Activated CD4-positive, alpha-beta T cell treated with anti-CD3 and anti-CD28 coated beads for 36 hours (primary cell): ENCODE results near the gene SNX9. TPM values are rescaled to one million over a fixed set of nuclear protein-coding genes. Genes with fewer than 3 reads are reported as not detected.

Source experiments
- ATAC-seq: fragments of 200-7000 bp; cut with Tn5 transposase; one replicate; pipeline ENCODE4 v1.10.0; 2021; ENCODE audit warnings: mild to moderate bottlenecking, moderate library complexity
- CTCF ChIA-PET: fragments of 350-600 bp; sonication (Branson Sonifier 250); formaldehyde crosslinking; loops from one replicate; lab custom pipeline; 2021; ENCODE audit warnings: antibody characterized with exemption; lab: Charles Lee
- POLR2A ChIA-PET: fragments of 350-600 bp; sonication (Branson Sonifier 250); formaldehyde crosslinking; loops from one replicate; lab custom pipeline; 2021; ENCODE audit warnings: antibody characterized with exemption, inconsistent platforms; lab: Charles Lee
- DNase-seq: peaks from one replicate; pipeline ENCODE4 v3.0.0-alpha.2; 2020
- H3K27ac Mint-ChIP-seq: one replicate; pipeline ENCODE4 v1.8.0; 2021; ENCODE audit warnings: mixed read lengths
- H3K27me3 Mint-ChIP-seq: one replicate; pipeline ENCODE4 v1.8.0; 2021; ENCODE audit warnings: mixed read lengths
- H3K36me3 Mint-ChIP-seq: one replicate; pipeline ENCODE4 v1.8.0; 2021; ENCODE audit warnings: low read depth, mixed read lengths
- H3K4me1 Mint-ChIP-seq: one replicate; pipeline ENCODE4 v1.8.0; 2021; ENCODE audit warnings: mixed read lengths
- H3K4me3 Mint-ChIP-seq: one replicate; pipeline ENCODE4 v1.8.0; 2021; ENCODE audit warnings: mild to moderate bottlenecking, moderate library complexity, mixed read lengths
- H3K9me3 Mint-ChIP-seq: one replicate; pipeline ENCODE4 v1.8.0; 2021; ENCODE audit warnings: low read depth, mixed read lengths
- intact Hi-C, 2 experiments: fragments of 100-400 bp; cut with DNase I in 1 of 2; cut with micrococcal nuclease in 1 of 2; formaldehyde crosslinking; loops; one replicate each; pipeline versions ENCODE4 v1.14.2 to v1.15.1; 2022 to 2024; cut with DNase I, micrococcal nuclease
- total RNA-seq, 2 experiments: library from RNA; stranded (reverse); gene quantifications; one replicate each; pipeline ENCODE4 v1.2.3, GENCODE V29; 2021

The SNX9 gene
- total RNA-seq, 2 experiments from 2014 or later: 39.4 to 43.3 TPM

GRCh38 chr6:157951828-157952227 is 128.8 kb downstream of the SNX9 start:
- no peak overlapping the region for H3K27ac Mint-ChIP-seq

GRCh38 chr6:157952861-157953351 is 129.9 kb downstream of the SNX9 start:
- no peaks in the 10 kb centered on the region for H3K36me3 Mint-ChIP-seq
- ChIA-PET POLR2A (no interaction called here), CTCF (no interaction called here)
- H3K27me3 Mint-ChIP-seq: peaks cover 2% of the 10 kb centered on the region
- no peak overlapping the region for H3K4me3 Mint-ChIP-seq
- no peaks in the 10 kb centered on the region for H3K4me1 Mint-ChIP-seq
- DNase-seq (no peak), ATAC-seq (no peak)
- intact Hi-C loops: no loop called here
- peaks cover 14% of the 10 kb centered on the region for H3K9me3 Mint-ChIP-seq
- no peak overlapping the region for H3K27ac Mint-ChIP-seq

More at GRCh38 chr6:157951828-157952227, 128.8 kb downstream of the SNX9 start:
- DNase-seq (no peak), ATAC-seq (no peak)
- ChIA-PET CTCF (interaction anchor here (0.8 to 0.9 kb wide), 2 partner anchors 105 to 367 kb away, joined by 3 to 4 read pairs; no protein-coding TSS in a partner anchor), POLR2A (no interaction called here)
- Mint-ChIP-seq H3K36me3 (peaks cover 4% of the 10 kb centered on the region), H3K4me1 (peaks cover 3% of the 10 kb centered on the region), H3K27me3 (peaks cover 2% of the 10 kb centered on the region), H3K4me3 (no peak overlapping the region), H3K9me3 (peaks cover 14% of the 10 kb centered on the region)
- intact Hi-C loops: no loop called here

- ChIA-PET POLR2A (no interaction called here), CTCF (interaction anchor here (1.2 to 1.3 kb wide), 2 partner anchors 119 to 679 kb away, joined by 3 read pairs; no protein-coding TSS in a partner anchor)
- Mint-ChIP-seq H3K4me3 (no peak overlapping the region), H3K9me3 (peaks cover 17% of the 10 kb centered on the region), H3K4me1 (no peaks in the 10 kb centered on the region), H3K36me3 (peaks cover 2% of the 10 kb centered on the region), H3K27me3 (peaks cover 2% of the 10 kb centered on the region), H3K27ac (no peak overlapping the region)
- intact Hi-C loops: no loop called here
- DNase-seq: no peak
- ATAC-seq: no peak
Observed at GRCh38 chr6:157953580-157954091, 130.6 kb downstream of the SNX9 start.

- ATAC-seq (no peak), DNase-seq (no peak)
- POLR2A ChIA-PET: no interaction called here
- intact Hi-C loops: no loop called here
- no peaks in the 10 kb centered on the region for H3K4me1 Mint-ChIP-seq
- H3K36me3 Mint-ChIP-seq: peaks cover 7% of the 10 kb centered on the region
- CTCF ChIA-PET: interaction anchor here (1.2 to 1.3 kb wide), 2 partner anchors 118 to 680 kb away, joined by 3 read pairs; no protein-coding TSS in a partner anchor
- peaks cover 2% of the 10 kb centered on the region for H3K27me3 Mint-ChIP-seq
- H3K9me3 Mint-ChIP-seq: peaks cover 16% of the 10 kb centered on the region
- H3K27ac Mint-ChIP-seq: no peak overlapping the region
- no peak overlapping the region for H3K4me3 Mint-ChIP-seq
Observed at GRCh38 chr6:157954150-157955117, 131.4 kb downstream of the SNX9 start.

- Mint-ChIP-seq H3K27ac (no peak overlapping the region), H3K4me1 (no peaks in the 10 kb centered on the region), H3K4me3 (no peak overlapping the region), H3K9me3 (peaks cover 19% of the 10 kb centered on the region), H3K36me3 (peaks cover 9% of the 10 kb centered on the region), H3K27me3 (no peaks in the 10 kb centered on the region)
- ChIA-PET POLR2A (no interaction called here), CTCF (interaction anchor here (0.6 kb wide), 1 partner anchor 39 kb away, joined by 3 read pairs; no protein-coding TSS in a partner anchor)
- intact Hi-C loops: no loop called here
- ATAC-seq: no peak
- DNase-seq: no peak
Observed at GRCh38 chr6:157955675-157956074, 132.6 kb downstream of the SNX9 start.

- no peak for DNase-seq
- H3K9me3 Mint-ChIP-seq: peaks cover 15% of the 10 kb centered on the region
- no peak overlapping the region for H3K27ac Mint-ChIP-seq
- H3K36me3 Mint-ChIP-seq: peaks cover 9% of the 10 kb centered on the region
- ChIA-PET CTCF (interaction anchor here (0.9 to 1.6 kb wide), 2 partner anchors 9 to 116 kb away, joined by 3 to 6 read pairs; no protein-coding TSS in a partner anchor), POLR2A (no interaction called here)
- H3K27me3 Mint-ChIP-seq: peaks cover 1% of the 10 kb centered on the region
- H3K4me3 Mint-ChIP-seq: no peak overlapping the region
- ATAC-seq: no peak
- intact Hi-C loops: no loop called here
- H3K4me1 Mint-ChIP-seq: peaks cover 2% of the 10 kb centered on the region
Observed at GRCh38 chr6:157956171-157956730, 133.2 kb downstream of the SNX9 start.

GRCh38 chr6:157959451-157960227 is 136.6 kb downstream of the SNX9 start:
- intact Hi-C loops: loop anchor here in 1 of 2 experiments (5.0 kb wide), 2 partner anchors 197 to 292 kb away; no protein-coding TSS in a partner anchor
- Mint-ChIP-seq H3K4me3 (no peak overlapping the region), H3K27ac (peak overlapping the region; percentile 8), H3K27me3 (peaks cover 1% of the 10 kb centered on the region), H3K4me1 (peaks cover 28% of the 10 kb centered on the region), H3K36me3 (peaks cover 9% of the 10 kb centered on the region), H3K9me3 (peaks cover 16% of the 10 kb centered on the region)
- ChIA-PET CTCF (interaction anchor here (1.4 kb wide), 1 partner anchor 67 kb away, joined by 4 read pairs; no protein-coding TSS in a partner anchor), POLR2A (no interaction called here)
- no peak for DNase-seq
- no peak for ATAC-seq

- intact Hi-C loops: loop anchor here in 1 of 2 experiments (5.0 kb wide), 2 partner anchors 199 to 294 kb away; no protein-coding TSS in a partner anchor
- Mint-ChIP-seq H3K4me3 (no peak overlapping the region), H3K36me3 (peaks cover 9% of the 10 kb centered on the region), H3K4me1 (peaks cover 28% of the 10 kb centered on the region), H3K27me3 (peaks cover 1% of the 10 kb centered on the region), H3K27ac (peak overlapping the region; percentile 42), H3K9me3 (peaks cover 16% of the 10 kb centered on the region)
- CTCF ChIA-PET: interaction anchor here (1.3 to 2.2 kb wide), 3 partner anchors 15 to 65 kb away, joined by 3 to 7 read pairs (median 4); no protein-coding TSS in a partner anchor
- ATAC-seq (no peak), DNase-seq (no peak)
- POLR2A ChIA-PET: interaction anchor here (0.7 kb wide), 1 partner anchor 83 kb away, joined by 3 read pairs; no protein-coding TSS in a partner anchor
Observed at GRCh38 chr6:157961153-157961831, 138.2 kb downstream of the SNX9 start.

- Mint-ChIP-seq H3K4me3 (peak overlapping the region; percentile 43), H3K27me3 (peaks cover 1% of the 10 kb centered on the region), H3K27ac (peak overlapping the region; percentile 92), H3K9me3 (peaks cover 16% of the 10 kb centered on the region), H3K36me3 (peaks cover 9% of the 10 kb centered on the region), H3K4me1 (peaks cover 28% of the 10 kb centered on the region)
- ATAC-seq (peak; percentile 14), DNase-seq (no peak)
- CTCF ChIA-PET: interaction anchor here (0.5 to 2.2 kb wide), 4 partner anchors 11 to 64 kb away, joined by 3 to 8 read pairs (median 6); no protein-coding TSS in a partner anchor
- POLR2A ChIA-PET: interaction anchor here (0.7 kb wide), 1 partner anchor 82 kb away, joined by 3 read pairs; no protein-coding TSS in a partner anchor
- intact Hi-C loops: loop anchor here (2.0 to 5.0 kb wide), 3 partner anchors 19 to 295 kb away; partner anchors contain the start of gene SYNJ2 (in 1 of the 2)
Observed at GRCh38 chr6:157961832-157962575, 139.0 kb downstream of the SNX9 start.
